ENCODE measurements around the gene REEP5. TPM values are rescaled to one million over a fixed set of nuclear protein-coding genes. Genes with fewer than 3 reads are reported as not detected.

Gene REEP5
- total RNA-seq, 4 donors from 2014 or later, result 19.8 to 47.5 (median 35.6) TPM

DNA sequence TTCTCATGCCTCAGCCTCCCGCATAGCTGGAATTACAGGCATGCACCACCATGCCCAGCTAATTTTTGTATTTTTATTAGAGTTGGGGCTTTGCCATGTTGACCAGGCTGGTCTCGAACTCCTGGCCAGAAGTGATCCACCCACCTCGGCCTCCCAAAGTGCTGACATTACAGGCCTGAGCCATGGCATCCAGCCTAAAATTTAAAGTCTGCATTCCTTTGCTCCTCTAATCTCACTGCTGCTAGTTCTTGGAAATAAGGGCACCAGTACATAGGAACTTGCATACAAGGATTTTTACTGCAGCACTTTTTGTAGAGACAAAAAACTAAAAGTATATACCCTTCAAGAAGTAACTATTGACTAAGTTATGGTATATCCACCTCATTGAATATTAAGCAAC lies 34.6 kb upstream of the REEP5 start:
- Histone ChIP-seq H3K27ac (no peak overlapping the region), H3K36me3 (no peaks in the 10 kb centered on the region), H3K4me1 (peaks cover 0 to 8% (median 0%) of the 10 kb centered on the region in 4 donors), H3K4me3 (no peak overlapping the region), H3K9me3 (no peaks in the 10 kb centered on the region), H3K27me3 (no peaks in the 10 kb centered on the region)
- TF ChIP-seq CTCF (IDR thresholded peaks at IDR 0.05) (no peak), POLR2A (IDR thresholded peaks at IDR 0.05) (no peak)
- no peak for DNase-seq

GRCh38 chr5:112951124-112951702 lies 29.2 kb upstream of the REEP5 start:
- Histone ChIP-seq H3K9me3 (no peaks in the 10 kb centered on the region), H3K4me3 (no peak overlapping the region), H3K4me1 (no peaks in the 10 kb centered on the region), H3K36me3 (no peaks in the 10 kb centered on the region), H3K27me3 (no peaks in the 10 kb centered on the region), H3K27ac (no peak overlapping the region)
- no peak for DNase-seq
- TF ChIP-seq POLR2A (IDR thresholded peaks at IDR 0.05) (no peak), CTCF (IDR thresholded peaks at IDR 0.05) (no peak)

DNA sequence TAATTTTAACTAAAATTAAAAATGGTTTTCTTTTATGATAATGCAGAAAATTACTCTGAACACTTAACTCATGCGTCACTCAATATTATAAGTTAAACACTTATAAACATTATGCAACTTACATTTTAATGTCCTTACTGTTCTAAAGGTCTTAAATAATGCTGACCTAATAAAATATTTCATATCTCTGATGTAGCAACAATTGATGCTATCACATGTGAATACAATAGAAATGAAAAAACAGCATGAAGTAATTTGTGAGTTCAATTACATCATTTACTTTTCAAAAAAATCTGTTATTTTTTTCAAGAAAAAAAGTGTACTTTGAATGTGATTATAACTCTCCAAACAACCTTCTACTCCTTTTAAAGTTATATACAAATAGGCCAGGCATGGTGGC lies 26.4 kb upstream of the REEP5 start:
- no peak overlapping the region for H3K4me3 ChIP-seq
- H3K27ac ChIP-seq, result no peak overlapping the region
- TF ChIP-seq CTCF (IDR thresholded peaks at IDR 0.05), result no peak
- TF ChIP-seq POLR2A (IDR thresholded peaks at IDR 0.05), result no peak
- no peaks in the 10 kb centered on the region for H3K9me3 ChIP-seq
- no peaks in the 10 kb centered on the region for H3K27me3 ChIP-seq
- H3K4me1 ChIP-seq, result no peaks in the 10 kb centered on the region
- no peaks in the 10 kb centered on the region for H3K36me3 ChIP-seq
- no peak for DNase-seq

GRCh38 chr5:112940670-112941069 lies 18.6 kb upstream of the REEP5 start:
- no peak for DNase-seq
- H3K4me1 ChIP-seq, result no peaks in the 10 kb centered on the region
- no peak for TF ChIP-seq CTCF (IDR thresholded peaks at IDR 0.05)
- TF ChIP-seq POLR2A (IDR thresholded peaks at IDR 0.05), result no peak
- H3K27ac ChIP-seq, result no peak overlapping the region
- H3K36me3 ChIP-seq, result no peaks in the 10 kb centered on the region
- H3K4me3 ChIP-seq, result no peak overlapping the region
- no peaks in the 10 kb centered on the region for H3K27me3 ChIP-seq
- no peaks in the 10 kb centered on the region for H3K9me3 ChIP-seq

DNA sequence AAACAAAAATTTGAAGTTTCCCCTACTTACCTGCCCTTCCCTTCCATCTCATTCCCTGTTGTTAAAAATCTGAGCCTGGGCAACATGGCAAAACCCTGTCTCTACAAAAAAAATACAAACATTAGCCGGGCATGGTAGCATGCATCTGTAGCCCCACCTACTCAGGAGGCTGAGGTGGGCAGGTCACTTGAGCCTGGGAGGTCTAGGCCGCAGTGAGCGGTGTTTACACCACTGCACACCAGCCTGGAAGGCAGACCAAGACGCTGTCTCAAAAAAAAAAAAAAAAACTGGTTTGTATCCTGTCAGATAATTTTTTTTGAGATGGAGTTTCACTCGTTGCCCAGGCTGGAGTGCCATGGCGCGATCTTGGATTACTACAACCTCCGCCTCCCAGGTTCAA lies 16.3 kb upstream of the REEP5 start:
- Histone ChIP-seq H3K27ac (no peak overlapping the region), H3K4me3 (no peak overlapping the region), H3K4me1 (no peaks in the 10 kb centered on the region), H3K27me3 (no peaks in the 10 kb centered on the region), H3K36me3 (no peaks in the 10 kb centered on the region), H3K9me3 (no peaks in the 10 kb centered on the region)
- TF ChIP-seq POLR2A (IDR thresholded peaks at IDR 0.05), result no peak
- TF ChIP-seq CTCF (IDR thresholded peaks at IDR 0.05), result no peak
- no peak for DNase-seq

GRCh38 chr5:112935675-112936074 lies 13.6 kb upstream of the REEP5 start:
- TF ChIP-seq POLR2A (IDR thresholded peaks at IDR 0.05), result no peak
- no peak for TF ChIP-seq CTCF (IDR thresholded peaks at IDR 0.05)
- H3K4me3 ChIP-seq, result no peak overlapping the region
- peaks cover 0 to under 1% (median 0%) of the 10 kb centered on the region in 4 donors for H3K4me1 ChIP-seq
- no peaks in the 10 kb centered on the region for H3K36me3 ChIP-seq
- H3K27ac ChIP-seq, result no peak overlapping the region
- H3K9me3 ChIP-seq, result no peaks in the 10 kb centered on the region
- no peaks in the 10 kb centered on the region for H3K27me3 ChIP-seq
- no peak for DNase-seq

Data from Peyer's patch (tissue), 4 donors.